Measurements from ENCODE around the gene DIP2B. TPM values are rescaled to one million over a fixed set of nuclear protein-coding genes. Genes with fewer than 3 reads are reported as not detected.
"Not testable (repeated sequence)": the region's sequence is repeated elsewhere in the genome, so short reads cannot be mapped to it uniquely, and the experiment has no call there.

DIP2B gene, protein sequence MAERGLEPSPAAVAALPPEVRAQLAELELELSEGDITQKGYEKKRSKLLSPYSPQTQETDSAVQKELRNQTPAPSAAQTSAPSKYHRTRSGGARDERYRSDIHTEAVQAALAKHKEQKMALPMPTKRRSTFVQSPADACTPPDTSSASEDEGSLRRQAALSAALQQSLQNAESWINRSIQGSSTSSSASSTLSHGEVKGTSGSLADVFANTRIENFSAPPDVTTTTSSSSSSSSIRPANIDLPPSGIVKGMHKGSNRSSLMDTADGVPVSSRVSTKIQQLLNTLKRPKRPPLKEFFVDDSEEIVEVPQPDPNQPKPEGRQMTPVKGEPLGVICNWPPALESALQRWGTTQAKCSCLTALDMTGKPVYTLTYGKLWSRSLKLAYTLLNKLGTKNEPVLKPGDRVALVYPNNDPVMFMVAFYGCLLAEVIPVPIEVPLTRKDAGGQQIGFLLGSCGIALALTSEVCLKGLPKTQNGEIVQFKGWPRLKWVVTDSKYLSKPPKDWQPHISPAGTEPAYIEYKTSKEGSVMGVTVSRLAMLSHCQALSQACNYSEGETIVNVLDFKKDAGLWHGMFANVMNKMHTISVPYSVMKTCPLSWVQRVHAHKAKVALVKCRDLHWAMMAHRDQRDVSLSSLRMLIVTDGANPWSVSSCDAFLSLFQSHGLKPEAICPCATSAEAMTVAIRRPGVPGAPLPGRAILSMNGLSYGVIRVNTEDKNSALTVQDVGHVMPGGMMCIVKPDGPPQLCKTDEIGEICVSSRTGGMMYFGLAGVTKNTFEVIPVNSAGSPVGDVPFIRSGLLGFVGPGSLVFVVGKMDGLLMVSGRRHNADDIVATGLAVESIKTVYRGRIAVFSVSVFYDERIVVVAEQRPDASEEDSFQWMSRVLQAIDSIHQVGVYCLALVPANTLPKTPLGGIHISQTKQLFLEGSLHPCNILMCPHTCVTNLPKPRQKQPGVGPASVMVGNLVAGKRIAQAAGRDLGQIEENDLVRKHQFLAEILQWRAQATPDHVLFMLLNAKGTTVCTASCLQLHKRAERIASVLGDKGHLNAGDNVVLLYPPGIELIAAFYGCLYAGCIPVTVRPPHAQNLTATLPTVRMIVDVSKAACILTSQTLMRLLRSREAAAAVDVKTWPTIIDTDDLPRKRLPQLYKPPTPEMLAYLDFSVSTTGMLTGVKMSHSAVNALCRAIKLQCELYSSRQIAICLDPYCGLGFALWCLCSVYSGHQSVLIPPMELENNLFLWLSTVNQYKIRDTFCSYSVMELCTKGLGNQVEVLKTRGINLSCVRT (N-terminal part only)
- total RNA-seq, result 31.5 and 31.6 TPM in 2 replicates

DNA sequence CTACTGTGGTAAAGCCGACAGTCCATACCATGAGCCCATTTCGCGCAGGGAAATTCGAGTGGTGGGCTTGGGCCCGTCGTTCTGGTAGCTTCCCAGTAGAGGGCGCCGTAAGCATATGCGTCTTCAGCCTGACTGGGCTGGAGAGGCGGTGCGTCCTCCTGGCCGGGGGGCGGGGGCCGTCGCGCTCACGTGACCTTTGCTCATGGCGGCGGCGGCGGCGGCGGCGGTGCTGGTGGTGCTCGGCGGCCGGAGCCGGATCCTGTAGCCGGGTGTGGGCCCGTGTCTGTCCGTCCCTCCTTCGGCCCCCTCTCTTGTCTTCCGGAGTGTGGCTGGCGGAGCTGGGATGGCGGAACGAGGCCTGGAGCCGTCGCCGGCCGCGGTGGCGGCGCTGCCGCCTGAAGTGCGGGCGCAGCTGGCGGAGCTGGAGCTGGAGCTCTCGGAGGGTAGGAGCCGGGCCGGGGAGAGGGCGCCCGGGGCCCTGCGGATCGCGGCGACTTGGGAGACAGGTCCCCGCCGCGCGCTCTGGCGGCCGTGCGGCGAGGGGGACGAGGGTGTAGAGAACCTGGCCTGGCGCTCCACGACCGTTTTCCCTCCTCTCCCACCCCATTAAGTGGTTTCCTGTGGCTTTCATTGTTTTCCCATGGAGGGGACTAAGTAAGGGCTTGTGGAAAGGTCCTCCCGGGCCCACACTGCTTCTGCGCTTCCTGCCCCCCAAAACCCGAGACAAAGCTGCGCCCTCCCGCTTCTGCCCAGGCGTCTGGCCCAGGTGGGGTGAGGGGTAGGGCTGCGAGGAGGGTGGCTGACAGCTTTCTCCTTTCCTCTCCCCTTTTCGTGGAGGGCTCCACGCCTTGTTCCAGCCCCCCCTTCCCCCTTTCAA is at the start of gene DIP2B:
DIP2B (plus strand) TSS at position 188 of the 877 bp plus-strand sequence; CDS start at position 344, 156 bp downstream.
- intact Hi-C loops (cut with micrococcal nuclease), result loop anchor here (1.0 to 10.0 kb wide), 12 partner anchors 14 to 860 kb away; partner anchors contain the start of genes BIN2, DAZAP2 and SLC11A2

DNA sequence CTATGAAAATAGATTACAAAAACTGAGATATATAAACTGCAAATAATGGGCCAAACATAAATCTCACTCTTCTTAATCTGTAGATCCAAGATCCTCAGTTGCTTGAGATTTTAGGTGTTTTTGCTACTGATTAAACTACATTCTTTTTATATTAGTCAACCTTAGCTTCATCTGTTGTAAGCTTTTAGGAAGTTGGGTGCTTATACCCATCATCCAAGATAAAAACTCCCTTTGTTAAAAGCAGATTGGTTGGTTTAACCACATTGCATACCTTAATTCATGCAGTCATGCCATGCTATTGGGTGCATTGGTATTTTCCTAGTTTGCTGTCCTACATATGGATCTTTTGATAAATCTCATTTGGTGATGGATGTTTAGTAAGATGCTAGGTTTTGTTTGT is 46.2 kb upstream of the DIP2B start:
- intact Hi-C loops (cut with micrococcal nuclease), result no loop called here

DNA sequence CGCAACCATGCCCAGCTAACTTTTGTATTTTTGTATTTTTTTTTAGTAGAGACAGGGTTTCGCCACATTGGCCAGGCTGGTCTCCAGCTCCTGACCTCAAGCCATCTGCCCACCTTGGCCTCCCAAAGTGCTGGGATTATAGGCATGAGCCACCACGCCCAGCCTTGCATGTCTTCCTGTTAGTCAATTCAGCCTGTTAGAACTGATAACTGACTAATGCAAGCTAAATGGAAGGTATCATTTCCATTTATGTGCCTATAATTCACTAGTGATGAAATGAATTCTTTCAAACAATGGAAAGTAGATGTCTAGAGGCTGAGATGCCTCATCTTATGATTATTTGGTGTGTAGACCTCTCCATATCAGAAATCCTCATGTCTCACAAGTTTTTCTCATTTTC is 37.3 kb upstream of the DIP2B start:
- intact Hi-C loops (cut with micrococcal nuclease), result no loop called here

DNA sequence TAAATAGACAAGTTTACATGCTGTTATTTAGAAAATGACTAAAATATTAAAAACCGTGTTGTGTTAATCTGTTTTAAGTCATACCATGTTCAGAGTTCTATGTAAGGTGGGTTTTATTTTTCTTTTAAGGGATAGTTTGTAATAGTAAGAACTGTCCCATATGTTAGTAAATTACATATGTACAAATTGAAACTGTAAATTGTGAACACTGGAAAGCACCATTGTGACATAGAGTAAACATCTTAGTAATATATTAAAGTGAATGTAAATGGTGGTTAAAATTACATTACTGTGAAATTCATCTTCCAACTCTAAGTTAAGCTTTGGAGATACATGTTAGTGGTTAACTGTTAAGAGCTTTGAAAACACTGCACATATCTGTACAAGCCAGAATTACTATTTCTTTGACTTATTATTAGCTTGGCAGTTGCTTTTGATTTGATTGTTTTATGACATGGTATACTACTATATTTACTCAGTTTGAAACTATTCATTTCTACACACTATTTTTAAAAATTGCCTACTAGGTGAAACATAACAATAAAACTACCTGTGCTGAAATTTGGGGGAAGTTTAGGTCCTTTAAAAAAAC is 27.4 kb upstream of the DIP2B start:
- intact Hi-C loops (cut with micrococcal nuclease), result loop anchor here (5.0 kb wide), 1 partner anchor 35 kb away; no protein-coding TSS in a partner anchor

DNA sequence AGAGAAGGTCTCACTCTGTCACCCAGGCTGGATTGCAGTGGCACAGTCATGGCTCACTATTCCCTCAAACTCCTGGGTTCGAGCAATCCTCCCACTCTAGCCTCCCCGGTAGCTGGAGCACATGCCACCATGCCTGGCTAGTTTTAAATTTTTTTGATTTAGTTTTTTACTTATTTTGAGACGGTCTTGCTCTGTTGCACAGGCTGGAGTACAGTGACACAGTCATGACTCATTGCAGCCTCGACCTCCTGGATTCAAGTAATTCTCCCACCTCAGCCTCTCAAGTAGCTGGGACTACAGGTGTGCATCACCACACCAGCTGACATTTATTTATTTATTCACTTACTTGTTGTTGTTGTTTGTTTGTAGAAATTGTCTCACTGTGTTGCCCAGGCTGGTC is 22.2 kb upstream of the DIP2B start:
- intact Hi-C loops (cut with micrococcal nuclease), result no loop called here

DNA sequence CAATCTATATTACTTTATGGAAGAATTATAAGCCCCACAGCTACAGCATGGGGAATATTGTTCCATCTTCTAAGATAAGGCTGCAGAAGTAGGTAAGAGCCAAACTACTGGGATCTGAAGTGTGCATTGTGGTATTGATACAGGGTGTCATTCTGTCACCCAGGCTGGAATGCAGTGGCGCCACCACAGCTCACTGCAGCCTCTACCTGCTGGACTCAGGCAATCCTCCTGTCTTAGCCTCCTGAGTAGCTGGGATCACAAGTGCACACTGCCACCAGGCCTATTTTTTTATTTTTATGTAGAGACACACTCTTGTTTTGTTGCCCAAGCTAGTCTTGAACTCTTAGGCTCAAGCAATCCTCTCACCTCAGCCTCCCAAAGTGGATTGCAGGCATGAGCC is 21.3 kb upstream of the DIP2B start:
- intact Hi-C loops (cut with micrococcal nuclease), result no loop called here

DNA sequence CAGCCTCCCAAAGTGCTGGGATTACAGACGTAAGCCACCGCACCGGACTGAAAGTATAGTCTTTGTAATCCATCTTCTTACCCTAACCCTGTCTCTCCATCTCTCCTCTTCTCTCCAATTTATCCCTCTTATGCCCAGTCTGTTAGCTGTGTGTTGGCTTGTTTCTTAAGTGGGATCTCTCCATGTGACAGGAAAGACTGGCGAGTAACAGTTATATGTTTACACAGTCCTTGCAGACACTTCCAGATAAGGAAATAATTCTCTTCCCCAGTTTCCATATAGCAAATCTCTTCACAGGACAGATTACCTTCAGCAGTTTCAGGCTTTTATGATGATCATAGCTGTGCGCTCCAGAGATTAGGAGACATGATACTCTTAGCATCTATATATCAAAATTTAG is 16.0 kb upstream of the DIP2B start:
- intact Hi-C loops (cut with micrococcal nuclease), result no loop called here

DNA sequence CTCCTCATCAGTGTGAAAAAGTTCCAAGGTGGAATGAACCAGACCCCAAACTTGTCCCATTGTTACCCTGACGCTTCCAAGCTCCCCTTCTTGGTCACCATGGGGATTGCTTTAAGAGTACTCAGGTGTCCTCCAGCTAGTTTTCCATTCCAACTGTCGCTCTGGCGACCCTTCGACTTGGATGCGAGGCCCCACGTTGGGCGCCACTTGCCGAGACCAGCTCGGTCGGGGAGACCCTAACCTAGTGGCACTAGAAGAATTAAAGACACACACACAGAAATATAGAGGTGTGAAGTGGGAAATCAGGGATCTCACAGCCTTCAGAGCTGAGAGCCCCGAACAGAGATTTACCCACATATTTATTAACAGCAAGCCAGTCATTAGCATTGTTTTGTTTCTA is 6.7 kb upstream of the DIP2B start:
- intact Hi-C loops (cut with micrococcal nuclease), result not testable (repeated sequence)

DNA sequence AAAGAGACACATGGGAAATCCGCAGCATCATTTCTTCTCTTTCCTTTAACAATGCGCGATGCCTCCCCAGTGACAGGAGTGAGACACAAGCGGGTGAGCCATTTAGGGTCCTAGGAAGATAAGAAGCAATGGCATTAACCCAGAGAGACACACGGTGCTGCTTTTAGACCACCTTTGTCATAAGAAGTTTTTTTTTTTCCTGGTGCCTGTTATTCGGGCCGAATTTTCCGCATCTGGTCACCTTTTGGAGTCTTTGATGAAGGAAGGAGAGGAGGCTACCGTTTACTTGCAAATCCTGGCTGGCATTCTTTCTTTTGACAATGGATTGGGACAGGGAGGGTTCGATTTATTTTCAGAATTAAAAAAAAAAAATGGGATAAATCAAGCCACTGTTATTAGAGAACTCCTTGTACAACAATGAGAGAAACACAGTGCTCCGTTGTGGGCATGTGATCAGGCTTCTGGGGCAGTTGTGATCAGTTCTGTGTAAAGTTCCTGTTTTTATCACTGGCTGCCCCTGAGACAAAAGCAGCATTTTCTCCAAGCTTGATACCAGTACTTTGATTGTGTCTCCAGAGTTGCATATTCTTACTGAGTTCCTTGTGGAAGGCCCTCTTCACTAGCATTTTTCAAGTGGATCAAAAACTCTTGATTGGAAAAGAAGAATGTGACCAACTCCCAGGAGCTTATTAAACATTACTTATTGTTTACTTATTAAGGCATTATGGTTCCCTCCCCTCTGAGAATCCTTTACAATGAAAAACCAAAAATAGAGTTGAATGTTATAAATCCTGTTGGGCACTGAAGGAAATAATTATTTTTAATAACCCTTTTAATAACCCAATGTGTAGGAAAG is 1.1 kb downstream of the DIP2B start:
- intact Hi-C loops (cut with micrococcal nuclease), result loop anchor here (1.0 to 10.0 kb wide), 9 partner anchors 13 to 859 kb away; partner anchors contain the start of genes BIN2, DAZAP2 and SLC11A2

DNA sequence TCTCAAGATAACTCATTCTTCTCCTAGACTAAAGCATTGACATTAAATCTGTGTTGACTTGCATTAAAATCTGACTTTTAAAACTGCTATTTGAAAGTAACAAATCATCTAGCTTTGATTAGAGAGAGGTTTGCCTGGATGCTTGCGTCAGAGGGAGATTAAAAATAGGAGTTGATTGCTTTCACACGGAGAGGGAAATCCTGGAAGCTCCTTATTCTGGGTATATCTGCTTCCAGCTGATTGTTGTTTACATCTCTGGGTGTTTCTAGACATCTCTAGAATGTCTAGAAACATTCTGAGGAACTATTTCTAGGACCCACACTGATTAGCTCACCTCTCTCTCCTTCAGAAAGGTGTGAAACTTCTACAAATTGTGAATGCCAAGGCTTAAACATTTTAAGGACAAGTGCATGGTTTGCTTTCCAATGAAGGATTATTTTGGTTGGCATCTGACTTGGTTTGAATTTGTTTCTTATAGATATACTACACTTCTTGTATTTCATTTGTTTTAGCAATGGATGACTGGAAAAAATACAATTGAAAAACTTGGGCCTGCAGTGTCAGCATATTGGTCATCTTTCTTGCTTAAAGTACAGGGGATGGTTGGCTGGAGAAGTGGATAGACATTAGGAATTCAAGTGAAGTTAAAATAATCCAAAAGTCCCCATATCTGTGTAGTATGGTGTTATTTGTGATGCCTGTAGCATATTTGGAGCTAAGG is 2.1 kb downstream of the DIP2B start:
- intact Hi-C loops (cut with micrococcal nuclease), result loop anchor here (5.0 to 10.0 kb wide), 4 partner anchors 520 to 858 kb away; partner anchors contain the start of genes BIN2, DAZAP2 and SLC11A2

DNA sequence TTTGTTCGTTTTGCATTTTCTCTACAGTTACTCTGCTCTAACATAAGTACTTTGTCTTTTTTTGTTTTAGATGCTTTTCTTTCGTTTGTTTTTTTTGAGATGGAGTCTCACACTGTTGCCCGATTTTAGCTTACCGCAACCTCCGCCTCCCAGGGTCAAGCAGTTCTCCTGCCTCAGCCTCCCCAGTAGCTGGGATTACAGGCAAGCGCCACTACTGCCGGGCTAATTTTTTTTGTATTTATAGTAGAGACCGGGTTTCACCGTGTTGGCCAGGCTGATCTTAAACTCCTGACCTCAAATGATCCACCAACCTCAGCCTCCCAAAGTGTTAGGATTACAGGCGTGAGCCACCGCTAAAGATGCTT is 2.7 kb downstream of the DIP2B start:
- intact Hi-C loops (cut with micrococcal nuclease), result loop anchor here (5.0 to 10.0 kb wide), 4 partner anchors 520 to 857 kb away; partner anchors contain the start of genes BIN2, DAZAP2 and SLC11A2

DNA sequence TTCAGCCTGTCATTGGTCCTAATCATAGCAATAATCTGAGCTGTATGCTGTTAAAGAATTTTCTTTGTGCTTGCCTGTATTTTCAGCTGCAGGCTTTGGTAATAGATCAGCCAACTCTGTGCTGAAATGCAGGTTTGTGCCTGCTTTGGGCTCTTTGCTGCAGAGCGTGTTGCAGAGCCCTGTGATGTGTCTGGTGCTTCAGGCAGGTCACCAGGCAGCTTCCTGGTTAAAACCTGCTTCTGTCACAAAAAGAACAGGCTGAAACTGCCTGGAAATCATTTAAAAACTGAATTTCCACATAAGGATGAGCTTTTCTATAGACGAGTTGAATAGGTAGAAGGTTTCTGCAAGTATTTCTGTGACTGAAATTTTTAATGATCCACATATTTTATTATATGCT is 3.1 kb downstream of the DIP2B start:
- intact Hi-C loops (cut with micrococcal nuclease), result loop anchor here (1.0 to 10.0 kb wide), 6 partner anchors 9 to 857 kb away; partner anchors contain the start of genes BIN2, DAZAP2 and SLC11A2

DNA sequence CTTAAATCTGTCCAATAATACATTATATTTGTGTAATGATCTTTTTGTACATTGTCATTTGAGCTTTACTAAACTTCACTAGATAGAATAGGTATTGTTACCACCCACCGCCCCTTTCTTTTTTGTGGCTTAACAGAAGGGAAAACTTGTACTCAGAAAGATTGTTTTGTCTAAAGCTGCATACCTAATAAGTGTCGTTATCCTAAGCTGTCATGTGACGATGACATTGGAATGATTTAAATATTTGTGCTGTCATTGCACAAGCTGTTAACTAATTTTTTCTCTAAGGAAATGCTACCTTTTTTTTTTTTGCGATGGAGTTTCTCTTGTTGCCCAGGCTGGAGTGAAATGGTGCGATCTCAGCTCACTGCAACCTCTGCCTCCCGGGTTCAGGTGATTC is 3.6 kb downstream of the DIP2B start:
- intact Hi-C loops (cut with micrococcal nuclease), result loop anchor here (1.0 to 10.0 kb wide), 6 partner anchors 9 to 856 kb away; partner anchors contain the start of genes BIN2, DAZAP2 and SLC11A2

DNA sequence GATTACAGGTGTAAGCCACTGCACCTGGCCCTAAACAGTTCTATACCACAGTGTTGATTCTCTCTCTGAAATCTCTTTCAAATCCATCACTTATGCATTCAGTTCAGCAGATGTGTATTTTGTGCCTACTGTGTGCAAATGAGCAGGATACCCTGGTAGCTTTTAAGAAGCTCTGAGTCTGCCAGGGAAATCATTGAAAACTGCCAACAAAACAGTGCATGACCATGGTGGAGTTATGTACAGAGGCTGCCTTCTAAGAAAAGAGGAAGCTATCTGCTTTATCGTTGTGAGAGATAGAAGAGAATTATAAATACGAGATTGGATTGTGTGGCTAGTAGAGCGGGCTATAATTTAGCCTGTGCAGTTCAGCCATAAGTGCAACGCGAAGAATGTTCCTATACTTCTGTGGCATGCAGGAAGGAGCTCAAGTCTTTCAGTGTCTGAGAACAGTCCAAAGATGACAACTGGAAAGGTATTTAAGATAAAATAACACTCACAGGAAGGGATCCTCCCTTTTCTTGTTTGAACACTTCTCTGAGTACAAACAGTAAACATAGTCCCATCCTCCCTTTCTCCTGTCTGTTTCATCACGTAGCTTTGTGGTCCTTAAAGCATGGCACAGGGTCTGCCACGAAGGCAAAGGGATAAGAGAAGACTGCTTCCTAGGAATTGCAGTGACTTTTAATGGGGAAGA is 4.3 kb downstream of the DIP2B start:
- intact Hi-C loops (cut with micrococcal nuclease), result loop anchor here (1.0 to 10.0 kb wide), 6 partner anchors 8 to 856 kb away; partner anchors contain the start of genes BIN2, DAZAP2 and SLC11A2

DNA sequence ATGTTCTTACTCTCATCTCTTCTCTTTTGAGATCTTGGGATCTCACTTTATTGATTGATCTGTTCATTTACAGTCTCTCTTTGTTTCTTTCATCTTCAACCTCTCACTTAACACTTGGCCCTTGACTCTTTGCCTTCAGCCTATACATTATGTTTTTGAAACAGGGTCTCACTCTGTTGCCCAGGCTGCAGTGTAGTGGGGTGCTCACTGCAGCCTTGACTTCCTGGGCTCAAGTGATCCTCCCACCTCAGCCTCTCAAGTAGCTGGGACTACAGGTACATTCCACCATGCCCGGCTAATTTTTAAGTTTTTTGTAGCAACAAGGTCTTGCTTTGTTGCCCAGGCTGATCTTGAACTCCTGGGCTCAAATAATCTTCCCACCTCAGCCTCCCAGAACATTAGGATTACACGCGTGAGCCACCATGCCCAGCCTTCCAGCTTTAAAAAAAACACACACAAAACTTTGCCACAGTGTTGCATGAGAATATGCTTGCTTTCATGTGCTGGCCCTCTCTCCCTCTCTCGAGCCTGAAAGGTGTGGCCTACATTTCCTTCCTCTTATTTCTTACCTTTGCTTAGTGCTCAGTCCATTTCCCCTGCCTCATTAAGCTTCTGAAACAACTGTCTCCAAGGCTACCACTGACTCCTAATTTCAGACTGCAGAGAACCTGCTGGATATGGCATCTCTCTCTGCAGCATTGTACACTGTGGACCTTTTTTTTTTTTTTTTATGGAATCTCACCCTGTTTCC is 9.9 kb downstream of the DIP2B start:
- intact Hi-C loops (cut with micrococcal nuclease), result loop anchor here (5.0 kb wide), 1 partner anchor 658 kb away; the partner anchor contains the start of gene TFCP2

DNA sequence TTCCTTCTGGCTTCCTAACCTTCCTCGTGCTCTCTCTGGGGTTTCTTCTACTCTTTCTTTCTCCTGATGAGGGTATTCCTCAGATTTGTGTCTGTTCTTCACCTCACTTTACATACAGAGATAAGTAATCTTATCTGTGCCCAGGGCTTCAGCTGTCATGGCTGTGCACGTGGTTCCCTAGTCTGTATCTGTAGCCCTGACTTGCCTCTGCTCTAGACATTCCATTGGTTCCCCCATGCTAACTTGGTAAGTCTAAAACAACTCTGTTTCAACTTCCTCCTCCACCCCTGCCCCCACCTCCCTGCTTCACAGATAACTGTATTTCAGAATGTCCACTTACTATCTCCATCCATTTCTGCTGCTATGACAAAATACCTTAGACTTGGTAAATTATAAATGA is 10.8 kb downstream of the DIP2B start:
- intact Hi-C loops (cut with micrococcal nuclease), result loop anchor here (5.0 kb wide), 1 partner anchor 657 kb away; the partner anchor contains the start of gene TFCP2
